Stomach (tissue), 4 donors: ENCODE measurements around the gene EHMT1.

Source experiments
- POLR2AphosphoS5 ChIP-seq, 3 donors: sonication (generic); formaldehyde crosslinking; IDR thresholded peaks; one replicate each; pipeline ENCODE4 v1.6.1; 2016; ENCODE audit warnings: antibody characterized with exemption in 3 of 3
- TF ChIP-seq, protein P1 (sequence below), 7 experiments: fragments of 450-650 bp in 4 of 7; fragments of 200-600 bp in 3 of 7; sonication (generic) in 3 of 7; IDR thresholded peaks; one replicate each; pipeline ENCODE4 v1.5.1; 2016 to 2019; ENCODE audit warnings: antibody characterized with exemption in 7 of 7, control low read depth in 2 of 7, mild to moderate bottlenecking in 1 of 7

DNA sequence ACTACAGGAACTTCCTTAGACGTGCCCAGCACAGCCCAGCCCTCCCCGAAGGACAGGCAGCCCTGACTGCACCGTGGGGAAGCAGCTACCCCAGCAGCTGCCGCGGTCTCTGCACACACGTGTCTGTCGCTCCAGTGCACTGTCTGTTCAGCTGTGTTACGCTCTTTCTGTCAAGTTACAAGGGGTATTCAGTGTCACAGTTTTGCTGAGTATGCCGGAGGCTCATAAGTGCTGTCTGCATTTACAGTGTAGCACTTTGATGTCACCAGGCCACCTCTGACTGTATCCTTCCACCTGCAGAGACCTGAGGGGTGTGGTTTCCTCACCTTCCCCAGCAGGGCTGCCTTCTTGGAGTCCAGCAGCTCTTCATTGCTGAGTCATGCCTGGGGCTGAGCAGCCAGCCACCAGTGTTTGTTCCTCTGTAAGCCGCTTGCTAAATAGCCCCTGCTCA, 126.8 kb downstream of the EHMT1 start:
- TF ChIP-seq POLR2AphosphoS5 (IDR thresholded peaks at IDR 0.05), result no peak
- TF ChIP-seq, protein P1, sequence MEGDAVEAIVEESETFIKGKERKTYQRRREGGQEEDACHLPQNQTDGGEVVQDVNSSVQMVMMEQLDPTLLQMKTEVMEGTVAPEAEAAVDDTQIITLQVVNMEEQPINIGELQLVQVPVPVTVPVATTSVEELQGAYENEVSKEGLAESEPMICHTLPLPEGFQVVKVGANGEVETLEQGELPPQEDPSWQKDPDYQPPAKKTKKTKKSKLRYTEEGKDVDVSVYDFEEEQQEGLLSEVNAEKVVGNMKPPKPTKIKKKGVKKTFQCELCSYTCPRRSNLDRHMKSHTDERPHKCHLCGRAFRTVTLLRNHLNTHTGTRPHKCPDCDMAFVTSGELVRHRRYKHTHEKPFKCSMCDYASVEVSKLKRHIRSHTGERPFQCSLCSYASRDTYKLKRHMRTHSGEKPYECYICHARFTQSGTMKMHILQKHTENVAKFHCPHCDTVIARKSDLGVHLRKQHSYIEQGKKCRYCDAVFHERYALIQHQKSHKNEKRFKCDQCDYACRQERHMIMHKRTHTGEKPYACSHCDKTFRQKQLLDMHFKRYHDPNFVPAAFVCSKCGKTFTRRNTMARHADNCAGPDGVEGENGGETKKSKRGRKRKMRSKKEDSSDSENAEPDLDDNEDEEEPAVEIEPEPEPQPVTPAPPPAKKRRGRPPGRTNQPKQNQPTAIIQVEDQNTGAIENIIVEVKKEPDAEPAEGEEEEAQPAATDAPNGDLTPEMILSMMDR (IDR thresholded peaks at IDR 0.05), result no peak
